Measurements from ENCODE around the gene LYRM7.

The LYRM7 gene

DNA sequence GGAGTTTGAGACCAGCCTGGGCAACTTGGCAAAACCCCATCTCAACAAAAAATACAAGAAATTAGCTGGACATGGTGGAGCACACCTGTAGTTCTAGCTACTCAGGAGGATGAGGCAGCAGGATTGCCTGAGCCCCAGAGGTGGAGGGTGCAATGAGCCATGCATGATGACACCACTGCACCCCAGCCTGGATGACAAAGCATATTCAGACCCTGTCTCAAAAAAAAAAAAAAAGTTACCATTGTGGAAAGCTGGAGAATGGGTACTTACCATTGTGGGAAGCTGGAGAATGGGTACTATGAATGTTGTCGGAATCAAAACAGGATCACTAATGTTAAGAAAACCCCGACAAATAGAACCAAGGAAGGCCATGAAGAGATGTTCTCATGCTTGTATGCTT lies 31.4 kb upstream of the LYRM7 start:
- Histone ChIP-seq H3K27me3 (ENCODE audit: insufficient read depth, low read length, poor library complexity, severe bottlenecking) (no peaks in the 10 kb centered on the region), H3K4me1 (ENCODE audit: insufficient read depth, low read length, poor library complexity, severe bottlenecking) (no peaks in the 10 kb centered on the region), H4K20me1 (ENCODE audit: insufficient read depth, low read length, poor library complexity, severe bottlenecking) (no peaks in the 10 kb centered on the region), H2AFZ (ENCODE audit: low read length) (no peak overlapping the region), H3K4me2 (ENCODE audit: low read depth, low read length, poor library complexity, severe bottlenecking) (no peak overlapping the region), H3F3A (ENCODE audit: low read depth) (no peaks in the 10 kb centered on the region), H3K9ac (ENCODE audit: low read depth, low read length, poor library complexity, severe bottlenecking) (no peak overlapping the region), H3K79me2 (ENCODE audit: insufficient read depth, low read length) (no peaks in the 10 kb centered on the region), H3K9me2 (replicated peaks; ENCODE audit: low read depth, low read length) (no peaks in the 10 kb centered on the region), H3K36me3 (ENCODE audit: insufficient read depth, low read length) (no peaks in the 10 kb centered on the region), H3K4me3 (ENCODE audit: low read length, poor library complexity, severe bottlenecking) (no peak overlapping the region), H3K9me3 (ENCODE audit: insufficient read depth, low read depth, low read length) (no peaks in the 10 kb centered on the region)
- no peak for TF ChIP-seq EZH2phosphoT487 (IDR thresholded peaks at IDR 0.05; ENCODE audit: borderline replicate concordance)
- TF ChIP-seq, protein P1, sequence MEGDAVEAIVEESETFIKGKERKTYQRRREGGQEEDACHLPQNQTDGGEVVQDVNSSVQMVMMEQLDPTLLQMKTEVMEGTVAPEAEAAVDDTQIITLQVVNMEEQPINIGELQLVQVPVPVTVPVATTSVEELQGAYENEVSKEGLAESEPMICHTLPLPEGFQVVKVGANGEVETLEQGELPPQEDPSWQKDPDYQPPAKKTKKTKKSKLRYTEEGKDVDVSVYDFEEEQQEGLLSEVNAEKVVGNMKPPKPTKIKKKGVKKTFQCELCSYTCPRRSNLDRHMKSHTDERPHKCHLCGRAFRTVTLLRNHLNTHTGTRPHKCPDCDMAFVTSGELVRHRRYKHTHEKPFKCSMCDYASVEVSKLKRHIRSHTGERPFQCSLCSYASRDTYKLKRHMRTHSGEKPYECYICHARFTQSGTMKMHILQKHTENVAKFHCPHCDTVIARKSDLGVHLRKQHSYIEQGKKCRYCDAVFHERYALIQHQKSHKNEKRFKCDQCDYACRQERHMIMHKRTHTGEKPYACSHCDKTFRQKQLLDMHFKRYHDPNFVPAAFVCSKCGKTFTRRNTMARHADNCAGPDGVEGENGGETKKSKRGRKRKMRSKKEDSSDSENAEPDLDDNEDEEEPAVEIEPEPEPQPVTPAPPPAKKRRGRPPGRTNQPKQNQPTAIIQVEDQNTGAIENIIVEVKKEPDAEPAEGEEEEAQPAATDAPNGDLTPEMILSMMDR (conservative IDR thresholded peaks at IDR 0.05; ENCODE audit: low read length): no peak

DNA sequence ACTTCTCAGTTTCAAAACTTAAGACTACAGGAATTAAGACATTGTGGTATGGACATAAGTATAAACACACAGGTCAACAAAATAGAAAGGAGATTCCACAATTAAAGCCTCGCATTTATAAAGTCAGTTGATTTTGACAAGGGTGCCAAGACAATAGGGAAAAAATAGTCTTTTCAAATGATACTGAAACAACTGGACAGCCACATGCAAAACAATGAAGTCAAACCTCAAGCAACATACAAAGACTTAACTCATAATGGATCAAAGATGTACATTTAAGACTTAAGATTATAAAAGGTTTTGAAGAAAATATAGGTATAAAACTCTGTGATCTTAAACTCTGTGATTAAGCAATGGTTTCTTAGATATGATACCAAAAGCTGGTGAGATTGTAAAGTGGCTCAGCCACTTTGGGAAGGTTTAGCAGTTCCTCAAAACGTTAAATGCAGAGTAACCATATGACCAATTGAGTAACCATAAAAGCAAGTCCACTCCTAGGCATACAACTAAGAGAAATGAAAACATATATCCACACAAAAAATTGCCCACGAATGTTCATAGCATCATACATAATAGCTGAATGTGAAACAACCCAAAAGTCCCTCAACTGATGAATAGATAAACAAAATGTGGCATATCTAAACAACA lies 27.6 kb upstream of the LYRM7 start:
- H3K9me2 ChIP-seq (replicated peaks; ENCODE audit: low read depth, low read length): no peaks in the 10 kb centered on the region
- H3K36me3 ChIP-seq (ENCODE audit: insufficient read depth, low read length): no peaks in the 10 kb centered on the region
- no peaks in the 10 kb centered on the region for H3F3A ChIP-seq (ENCODE audit: low read depth)
- H4K20me1 ChIP-seq (ENCODE audit: insufficient read depth, low read length, poor library complexity, severe bottlenecking): no peaks in the 10 kb centered on the region
- no peak overlapping the region for H3K9ac ChIP-seq (ENCODE audit: low read depth, low read length, poor library complexity, severe bottlenecking)
- no peak overlapping the region for H3K4me2 ChIP-seq (ENCODE audit: low read depth, low read length, poor library complexity, severe bottlenecking)
- TF ChIP-seq, protein P1 (conservative IDR thresholded peaks at IDR 0.05; ENCODE audit: low read length): no peak
- no peak for TF ChIP-seq EZH2phosphoT487 (IDR thresholded peaks at IDR 0.05; ENCODE audit: borderline replicate concordance)
- no peak overlapping the region for H3K4me3 ChIP-seq (ENCODE audit: low read length, poor library complexity, severe bottlenecking)
- no peaks in the 10 kb centered on the region for H3K27me3 ChIP-seq (ENCODE audit: insufficient read depth, low read length, poor library complexity, severe bottlenecking)
- H3K9me3 ChIP-seq (ENCODE audit: insufficient read depth, low read depth, low read length): no peaks in the 10 kb centered on the region
- H3K4me1 ChIP-seq (ENCODE audit: insufficient read depth, low read length, poor library complexity, severe bottlenecking): no peaks in the 10 kb centered on the region
- H2AFZ ChIP-seq (ENCODE audit: low read length): no peak overlapping the region
- no peaks in the 10 kb centered on the region for H3K79me2 ChIP-seq (ENCODE audit: insufficient read depth, low read length)

DNA sequence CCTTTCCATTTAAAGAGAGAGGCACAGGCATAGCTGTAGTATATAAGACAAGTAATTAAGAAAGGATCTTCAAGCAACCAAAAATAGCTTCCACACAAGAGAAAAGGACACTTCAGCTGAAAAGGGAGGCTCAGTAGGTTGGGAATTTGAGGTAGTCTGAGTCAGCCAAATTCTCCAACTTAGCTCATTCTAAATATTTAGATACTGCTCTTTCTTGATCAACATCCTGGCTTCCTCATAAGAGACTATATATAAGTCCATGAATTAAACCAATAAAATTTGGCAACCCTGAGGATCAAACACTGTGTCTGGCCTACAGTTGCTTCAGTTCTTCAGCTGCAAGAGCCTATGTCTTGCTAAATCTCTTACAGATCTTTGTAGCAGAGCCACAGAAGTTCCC lies 23.5 kb upstream of the LYRM7 start:
- TF ChIP-seq, protein P1 (conservative IDR thresholded peaks at IDR 0.05; ENCODE audit: low read length): no peak
- no peak for TF ChIP-seq EZH2phosphoT487 (IDR thresholded peaks at IDR 0.05; ENCODE audit: borderline replicate concordance)
- Histone ChIP-seq H3K36me3 (ENCODE audit: insufficient read depth, low read length) (no peaks in the 10 kb centered on the region), H3K9me2 (replicated peaks; ENCODE audit: low read depth, low read length) (no peaks in the 10 kb centered on the region), H3K79me2 (ENCODE audit: insufficient read depth, low read length) (no peaks in the 10 kb centered on the region), H2AFZ (ENCODE audit: low read length) (no peak overlapping the region), H3F3A (ENCODE audit: low read depth) (no peaks in the 10 kb centered on the region), H3K27me3 (ENCODE audit: insufficient read depth, low read length, poor library complexity, severe bottlenecking) (no peaks in the 10 kb centered on the region), H4K20me1 (ENCODE audit: insufficient read depth, low read length, poor library complexity, severe bottlenecking) (no peaks in the 10 kb centered on the region), H3K4me2 (ENCODE audit: low read depth, low read length, poor library complexity, severe bottlenecking) (no peak overlapping the region), H3K9me3 (ENCODE audit: insufficient read depth, low read depth, low read length) (no peaks in the 10 kb centered on the region), H3K4me3 (ENCODE audit: low read length, poor library complexity, severe bottlenecking) (no peak overlapping the region), H3K9ac (ENCODE audit: low read depth, low read length, poor library complexity, severe bottlenecking) (no peak overlapping the region), H3K4me1 (ENCODE audit: insufficient read depth, low read length, poor library complexity, severe bottlenecking) (no peaks in the 10 kb centered on the region)

Measured in Loucy (cell line).